Measurements from ENCODE around the gene MAS1L. TPM values are rescaled to one million over a fixed set of nuclear protein-coding genes. Genes with fewer than 3 reads are reported as not detected.

The MAS1L gene
- polyA plus RNA-seq, 1 donor from 2014 or later, result not detected

- no peaks in the 10 kb centered on the region for H3F3A ChIP-seq (ENCODE audit: insufficient read depth, low read length, poor library complexity, severe bottlenecking)
- no peak overlapping the region for H2AFZ ChIP-seq (ENCODE audit: low read depth, low read length)
- no peak overlapping the region for H3K4me2 ChIP-seq (ENCODE audit: low read length)
- H3K9me3 ChIP-seq (ENCODE audit: low read length), result no peaks in the 10 kb centered on the region
- TF ChIP-seq SMC3 (conservative IDR thresholded peaks at IDR 0.05; ENCODE audit: poor library complexity) (no peak), POLR2AphosphoS5 (IDR thresholded peaks at IDR 0.05) (no peak), CTCF (IDR thresholded peaks at IDR 0.05; ENCODE audit: poor library complexity, severe bottlenecking) (no peak), MXI1 (conservative IDR thresholded peaks at IDR 0.05; ENCODE audit: poor library complexity, severe bottlenecking) (no peak), RAD21 (conservative IDR thresholded peaks at IDR 0.05) (no peak), EZH2 (IDR thresholded peaks at IDR 0.05; ENCODE audit: borderline replicate concordance, insufficient read depth, low read length, poor library complexity, severe bottlenecking) (no peak), EP300 (conservative IDR thresholded peaks at IDR 0.05; ENCODE audit: poor library complexity, severe bottlenecking) (no peak), TAF1 (IDR thresholded peaks at IDR 0.05; ENCODE audit: low read depth) (no peak)
- TF ChIP-seq, protein P1, sequence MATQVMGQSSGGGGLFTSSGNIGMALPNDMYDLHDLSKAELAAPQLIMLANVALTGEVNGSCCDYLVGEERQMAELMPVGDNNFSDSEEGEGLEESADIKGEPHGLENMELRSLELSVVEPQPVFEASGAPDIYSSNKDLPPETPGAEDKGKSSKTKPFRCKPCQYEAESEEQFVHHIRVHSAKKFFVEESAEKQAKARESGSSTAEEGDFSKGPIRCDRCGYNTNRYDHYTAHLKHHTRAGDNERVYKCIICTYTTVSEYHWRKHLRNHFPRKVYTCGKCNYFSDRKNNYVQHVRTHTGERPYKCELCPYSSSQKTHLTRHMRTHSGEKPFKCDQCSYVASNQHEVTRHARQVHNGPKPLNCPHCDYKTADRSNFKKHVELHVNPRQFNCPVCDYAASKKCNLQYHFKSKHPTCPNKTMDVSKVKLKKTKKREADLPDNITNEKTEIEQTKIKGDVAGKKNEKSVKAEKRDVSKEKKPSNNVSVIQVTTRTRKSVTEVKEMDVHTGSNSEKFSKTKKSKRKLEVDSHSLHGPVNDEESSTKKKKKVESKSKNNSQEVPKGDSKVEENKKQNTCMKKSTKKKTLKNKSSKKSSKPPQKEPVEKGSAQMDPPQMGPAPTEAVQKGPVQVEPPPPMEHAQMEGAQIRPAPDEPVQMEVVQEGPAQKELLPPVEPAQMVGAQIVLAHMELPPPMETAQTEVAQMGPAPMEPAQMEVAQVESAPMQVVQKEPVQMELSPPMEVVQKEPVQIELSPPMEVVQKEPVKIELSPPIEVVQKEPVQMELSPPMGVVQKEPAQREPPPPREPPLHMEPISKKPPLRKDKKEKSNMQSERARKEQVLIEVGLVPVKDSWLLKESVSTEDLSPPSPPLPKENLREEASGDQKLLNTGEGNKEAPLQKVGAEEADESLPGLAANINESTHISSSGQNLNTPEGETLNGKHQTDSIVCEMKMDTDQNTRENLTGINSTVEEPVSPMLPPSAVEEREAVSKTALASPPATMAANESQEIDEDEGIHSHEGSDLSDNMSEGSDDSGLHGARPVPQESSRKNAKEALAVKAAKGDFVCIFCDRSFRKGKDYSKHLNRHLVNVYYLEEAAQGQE (IDR thresholded peaks at IDR 0.05; ENCODE audit: borderline replicate concordance), result no peak
- no peaks in the 10 kb centered on the region for H3K27me3 ChIP-seq (ENCODE audit: insufficient read depth, low read depth, low read length)
- no peak overlapping the region for H3K4me3 ChIP-seq (ENCODE audit: low read length)
- no peaks in the 10 kb centered on the region for H3K79me2 ChIP-seq (replicated peaks; ENCODE audit: insufficient read depth, low read length)
- H4K20me1 ChIP-seq (ENCODE audit: insufficient read depth), result no peaks in the 10 kb centered on the region
- no peaks in the 10 kb centered on the region for H3K36me3 ChIP-seq (ENCODE audit: insufficient read depth, low read length)
- H3K27ac ChIP-seq (ENCODE audit: low read length), result no peak overlapping the region
- H3K9me2 ChIP-seq (ENCODE audit: insufficient read depth, low read length), result no peaks in the 10 kb centered on the region
- H3K9ac ChIP-seq (ENCODE audit: low read length), result no peak overlapping the region
Observed at GRCh38 chr6:29527126-29527525, 39.4 kb upstream of the MAS1L start.

- no peaks in the 10 kb centered on the region for H3K79me2 ChIP-seq (replicated peaks; ENCODE audit: insufficient read depth, low read length)
- H3K4me2 ChIP-seq (ENCODE audit: low read length), result no peak overlapping the region
- H3K27me3 ChIP-seq (ENCODE audit: insufficient read depth, low read depth, low read length), result no peaks in the 10 kb centered on the region
- no peak overlapping the region for H3K9ac ChIP-seq (ENCODE audit: low read length)
- H3K9me3 ChIP-seq (ENCODE audit: low read length), result no peaks in the 10 kb centered on the region
- no peak overlapping the region for H3K4me3 ChIP-seq (ENCODE audit: low read length)
- no peak for TF ChIP-seq EP300 (conservative IDR thresholded peaks at IDR 0.05; ENCODE audit: poor library complexity, severe bottlenecking)
- TF ChIP-seq CTCF (IDR thresholded peaks at IDR 0.05; ENCODE audit: poor library complexity, severe bottlenecking), result no peak
- TF ChIP-seq, protein P1 (IDR thresholded peaks at IDR 0.05; ENCODE audit: borderline replicate concordance), result no peak
- TF ChIP-seq SMC3 (conservative IDR thresholded peaks at IDR 0.05; ENCODE audit: poor library complexity), result no peak
- no peak for TF ChIP-seq MXI1 (conservative IDR thresholded peaks at IDR 0.05; ENCODE audit: poor library complexity, severe bottlenecking)
- no peak for TF ChIP-seq EZH2 (IDR thresholded peaks at IDR 0.05; ENCODE audit: borderline replicate concordance, insufficient read depth, low read length, poor library complexity, severe bottlenecking)
- no peak for TF ChIP-seq POLR2AphosphoS5 (IDR thresholded peaks at IDR 0.05)
- no peak for TF ChIP-seq RAD21 (conservative IDR thresholded peaks at IDR 0.05)
- TF ChIP-seq TAF1 (IDR thresholded peaks at IDR 0.05; ENCODE audit: low read depth), result no peak
- H2AFZ ChIP-seq (ENCODE audit: low read depth, low read length), result no peak overlapping the region
- no peaks in the 10 kb centered on the region for H3K9me2 ChIP-seq (ENCODE audit: insufficient read depth, low read length)
- H3F3A ChIP-seq (ENCODE audit: insufficient read depth, low read length, poor library complexity, severe bottlenecking), result no peaks in the 10 kb centered on the region
- no peaks in the 10 kb centered on the region for H4K20me1 ChIP-seq (ENCODE audit: insufficient read depth)
- no peaks in the 10 kb centered on the region for H3K36me3 ChIP-seq (ENCODE audit: insufficient read depth, low read length)
- no peak overlapping the region for H3K27ac ChIP-seq (ENCODE audit: low read length)
Observed at GRCh38 chr6:29525311-29525639, 37.5 kb upstream of the MAS1L start.

Measured in neural cell (in vitro differentiated cells).